ENCODE results near the gene TLR7. TPM values are rescaled to one million over a fixed set of nuclear protein-coding genes. Genes with fewer than 3 reads are reported as not detected.

TLR7 gene
- total RNA-seq, 1 donor from 2014 or later: not detected

DNA sequence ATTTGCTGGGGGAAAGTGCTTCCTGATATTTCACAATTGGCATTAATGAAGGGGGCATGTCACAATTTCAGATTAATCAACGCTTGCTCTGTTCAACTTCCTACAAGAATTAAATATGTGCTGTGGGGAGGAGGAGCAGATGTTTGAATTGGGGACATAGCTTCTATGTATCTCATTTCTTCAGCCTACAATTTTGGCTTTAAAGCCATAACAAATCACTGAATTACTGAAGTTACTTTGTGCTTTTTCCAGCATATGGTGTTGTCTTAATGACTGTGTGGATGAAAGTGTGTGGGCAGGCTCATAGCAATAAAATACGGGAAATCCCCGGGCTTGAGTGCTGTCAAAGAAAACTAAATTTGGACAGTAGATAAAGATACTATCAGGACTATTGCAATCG is 813 bp downstream of the TLR7 start:
- DNase-seq: no peak
- Mint-ChIP-seq H3K4me1 (ENCODE audit: low read depth, unreplicated experiment) (no peaks in the 10 kb centered on the region), H3K36me3 (ENCODE audit: unreplicated experiment) (peaks cover 2% of the 10 kb centered on the region), H3K27ac (ENCODE audit: unreplicated experiment) (no peak overlapping the region), H3K9me3 (ENCODE audit: unreplicated experiment) (peaks cover 2% of the 10 kb centered on the region), H3K27me3 (ENCODE audit: unreplicated experiment) (peaks cover 1% of the 10 kb centered on the region), H3K4me3 (ENCODE audit: unreplicated experiment) (no peak overlapping the region)
- TF ChIP-seq, protein P1, sequence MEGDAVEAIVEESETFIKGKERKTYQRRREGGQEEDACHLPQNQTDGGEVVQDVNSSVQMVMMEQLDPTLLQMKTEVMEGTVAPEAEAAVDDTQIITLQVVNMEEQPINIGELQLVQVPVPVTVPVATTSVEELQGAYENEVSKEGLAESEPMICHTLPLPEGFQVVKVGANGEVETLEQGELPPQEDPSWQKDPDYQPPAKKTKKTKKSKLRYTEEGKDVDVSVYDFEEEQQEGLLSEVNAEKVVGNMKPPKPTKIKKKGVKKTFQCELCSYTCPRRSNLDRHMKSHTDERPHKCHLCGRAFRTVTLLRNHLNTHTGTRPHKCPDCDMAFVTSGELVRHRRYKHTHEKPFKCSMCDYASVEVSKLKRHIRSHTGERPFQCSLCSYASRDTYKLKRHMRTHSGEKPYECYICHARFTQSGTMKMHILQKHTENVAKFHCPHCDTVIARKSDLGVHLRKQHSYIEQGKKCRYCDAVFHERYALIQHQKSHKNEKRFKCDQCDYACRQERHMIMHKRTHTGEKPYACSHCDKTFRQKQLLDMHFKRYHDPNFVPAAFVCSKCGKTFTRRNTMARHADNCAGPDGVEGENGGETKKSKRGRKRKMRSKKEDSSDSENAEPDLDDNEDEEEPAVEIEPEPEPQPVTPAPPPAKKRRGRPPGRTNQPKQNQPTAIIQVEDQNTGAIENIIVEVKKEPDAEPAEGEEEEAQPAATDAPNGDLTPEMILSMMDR (IDR thresholded peaks at IDR 0.05; ENCODE audit: partially characterized antibody, unreplicated experiment): no peak

DNA sequence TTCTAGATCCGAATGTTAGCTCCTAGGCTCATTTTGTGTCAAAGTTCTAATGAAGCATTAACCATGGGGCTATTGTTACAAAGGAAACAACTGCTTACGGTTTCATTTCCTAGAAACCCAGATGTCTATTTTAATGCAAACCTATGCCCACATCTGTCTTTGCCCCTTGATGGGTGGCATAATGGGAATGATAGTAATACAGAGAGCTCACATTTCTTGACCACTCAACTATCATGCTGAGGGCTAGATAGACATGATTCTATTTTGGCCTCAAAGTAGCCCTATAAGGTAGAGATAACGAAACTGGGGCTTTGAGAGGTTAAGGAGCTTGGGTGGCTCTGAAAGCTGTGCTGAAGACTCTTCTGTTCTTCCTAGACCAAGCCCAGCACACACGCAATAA is 1.9 kb downstream of the TLR7 start:
- TF ChIP-seq, protein P1 (IDR thresholded peaks at IDR 0.05; ENCODE audit: partially characterized antibody, unreplicated experiment): no peak
- peaks cover 7% of the 10 kb centered on the region for H3K36me3 Mint-ChIP-seq (ENCODE audit: unreplicated experiment)
- no peak for DNase-seq
- no peak overlapping the region for H3K4me3 Mint-ChIP-seq (ENCODE audit: unreplicated experiment)
- H3K27me3 Mint-ChIP-seq (ENCODE audit: unreplicated experiment): peaks cover 1% of the 10 kb centered on the region
- H3K4me1 Mint-ChIP-seq (ENCODE audit: low read depth, unreplicated experiment): no peaks in the 10 kb centered on the region
- peaks cover 2% of the 10 kb centered on the region for H3K9me3 Mint-ChIP-seq (ENCODE audit: unreplicated experiment)
- H3K27ac Mint-ChIP-seq (ENCODE audit: unreplicated experiment): no peak overlapping the region

DNA sequence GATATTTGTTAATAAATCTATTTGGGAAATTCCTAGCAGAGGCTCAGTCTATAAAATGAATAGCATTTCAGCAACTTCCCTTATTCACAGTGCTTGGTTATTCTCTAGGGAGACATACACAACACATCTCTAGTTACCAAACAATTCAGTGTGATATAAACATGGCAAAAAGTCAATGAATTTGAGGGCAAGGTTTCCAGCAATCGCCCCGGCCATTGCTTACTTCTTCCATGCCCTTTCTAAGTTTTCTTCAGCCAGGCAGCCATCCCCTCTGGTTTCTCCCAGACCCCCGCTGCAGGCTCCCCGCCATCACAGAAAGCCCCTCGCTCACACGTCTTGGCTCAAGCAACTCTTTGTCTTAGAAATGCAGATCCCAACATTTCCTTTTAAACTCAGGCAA is 4.4 kb downstream of the TLR7 start:
- Mint-ChIP-seq H3K27ac (ENCODE audit: unreplicated experiment) (no peak overlapping the region), H3K4me3 (ENCODE audit: unreplicated experiment) (no peak overlapping the region), H3K36me3 (ENCODE audit: unreplicated experiment) (peaks cover 7% of the 10 kb centered on the region), H3K9me3 (ENCODE audit: unreplicated experiment) (peaks cover 2% of the 10 kb centered on the region), H3K4me1 (ENCODE audit: low read depth, unreplicated experiment) (no peaks in the 10 kb centered on the region), H3K27me3 (ENCODE audit: unreplicated experiment) (peaks cover 1% of the 10 kb centered on the region)
- DNase-seq: no peak
- TF ChIP-seq, protein P1 (IDR thresholded peaks at IDR 0.05; ENCODE audit: partially characterized antibody, unreplicated experiment): no peak

DNA sequence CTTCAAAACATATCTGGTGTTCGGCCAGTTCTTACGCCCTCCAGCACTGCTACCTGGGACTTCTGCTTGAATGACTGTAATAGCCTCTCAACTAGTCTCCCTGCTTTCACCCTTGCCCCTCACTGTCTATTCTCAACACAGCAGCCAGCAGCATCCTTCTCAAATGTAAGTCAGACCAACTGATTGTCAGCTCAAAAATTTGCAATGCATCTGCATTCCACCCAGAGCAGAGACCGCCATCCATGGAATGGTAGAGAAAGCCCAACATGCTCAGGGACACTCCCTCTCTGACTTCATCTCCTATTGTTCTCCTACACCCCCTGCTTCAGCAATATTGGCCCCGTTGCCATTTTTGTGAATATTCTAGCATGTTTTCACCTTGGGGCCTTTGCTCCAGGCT is 5.9 kb downstream of the TLR7 start:
- TF ChIP-seq, protein P1 (IDR thresholded peaks at IDR 0.05; ENCODE audit: partially characterized antibody, unreplicated experiment): no peak
- no peak overlapping the region for H3K4me3 Mint-ChIP-seq (ENCODE audit: unreplicated experiment)
- H3K9me3 Mint-ChIP-seq (ENCODE audit: unreplicated experiment): peaks cover 2% of the 10 kb centered on the region
- peaks cover 7% of the 10 kb centered on the region for H3K36me3 Mint-ChIP-seq (ENCODE audit: unreplicated experiment)
- H3K27me3 Mint-ChIP-seq (ENCODE audit: unreplicated experiment): peaks cover 1% of the 10 kb centered on the region
- no peak overlapping the region for H3K27ac Mint-ChIP-seq (ENCODE audit: unreplicated experiment)
- DNase-seq: no peak
- H3K4me1 Mint-ChIP-seq (ENCODE audit: low read depth, unreplicated experiment): no peaks in the 10 kb centered on the region

DNA sequence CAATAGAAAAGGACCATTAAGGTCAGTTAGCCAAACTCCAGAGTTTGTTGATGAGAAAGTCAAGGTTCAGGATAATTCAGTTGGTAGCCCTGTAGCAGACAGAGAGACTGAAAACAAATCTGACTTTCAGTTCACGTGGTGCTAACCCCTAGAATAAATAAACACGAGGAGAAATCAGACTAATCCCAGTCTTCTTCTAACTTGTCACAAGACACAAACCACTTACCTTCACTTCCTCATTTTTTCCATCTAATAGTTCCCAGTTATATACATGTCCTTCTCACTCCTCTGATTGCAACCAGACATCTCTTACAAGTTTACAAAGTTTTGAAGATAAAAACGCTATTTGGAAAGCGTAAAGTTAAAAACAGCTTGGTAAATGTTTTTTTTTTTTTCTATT is 7.7 kb downstream of the TLR7 start:
- no peak overlapping the region for H3K4me3 Mint-ChIP-seq (ENCODE audit: unreplicated experiment)
- H3K4me1 Mint-ChIP-seq (ENCODE audit: low read depth, unreplicated experiment): no peaks in the 10 kb centered on the region
- no peak overlapping the region for H3K27ac Mint-ChIP-seq (ENCODE audit: unreplicated experiment)
- TF ChIP-seq, protein P1 (IDR thresholded peaks at IDR 0.05; ENCODE audit: partially characterized antibody, unreplicated experiment): no peak
- H3K36me3 Mint-ChIP-seq (ENCODE audit: unreplicated experiment): peaks cover 7% of the 10 kb centered on the region
- peaks cover 1% of the 10 kb centered on the region for H3K27me3 Mint-ChIP-seq (ENCODE audit: unreplicated experiment)
- H3K9me3 Mint-ChIP-seq (ENCODE audit: unreplicated experiment): peaks cover 2% of the 10 kb centered on the region
- DNase-seq: no peak
